Measurements from ENCODE around the gene GMPS.

DNA sequence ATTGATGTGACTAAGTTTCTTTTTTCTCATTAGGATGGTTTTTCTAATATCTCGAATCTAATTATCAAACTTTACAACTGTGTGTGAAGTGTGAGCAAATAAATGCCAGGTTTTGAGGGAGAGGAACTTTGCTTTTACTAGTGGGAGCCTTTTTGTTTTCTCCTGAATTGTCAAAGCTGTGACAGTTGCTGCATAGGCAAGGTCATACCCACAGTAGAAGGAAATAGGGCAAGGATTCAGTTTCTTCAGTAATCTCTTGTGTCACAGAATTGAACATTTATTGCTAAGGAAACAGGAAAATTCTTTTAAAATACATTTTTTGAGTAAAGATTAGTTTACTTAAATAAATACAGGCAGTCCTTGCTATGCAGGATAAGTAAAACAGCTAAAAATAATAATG lies 19.5 kb downstream of the GMPS start:
- no peak for TF ChIP-seq POLR2AphosphoS5 (IDR thresholded peaks at IDR 0.05; ENCODE audit: insufficient read depth in 1 of 2, low read depth in 1 of 2)
- TF ChIP-seq, protein P1, sequence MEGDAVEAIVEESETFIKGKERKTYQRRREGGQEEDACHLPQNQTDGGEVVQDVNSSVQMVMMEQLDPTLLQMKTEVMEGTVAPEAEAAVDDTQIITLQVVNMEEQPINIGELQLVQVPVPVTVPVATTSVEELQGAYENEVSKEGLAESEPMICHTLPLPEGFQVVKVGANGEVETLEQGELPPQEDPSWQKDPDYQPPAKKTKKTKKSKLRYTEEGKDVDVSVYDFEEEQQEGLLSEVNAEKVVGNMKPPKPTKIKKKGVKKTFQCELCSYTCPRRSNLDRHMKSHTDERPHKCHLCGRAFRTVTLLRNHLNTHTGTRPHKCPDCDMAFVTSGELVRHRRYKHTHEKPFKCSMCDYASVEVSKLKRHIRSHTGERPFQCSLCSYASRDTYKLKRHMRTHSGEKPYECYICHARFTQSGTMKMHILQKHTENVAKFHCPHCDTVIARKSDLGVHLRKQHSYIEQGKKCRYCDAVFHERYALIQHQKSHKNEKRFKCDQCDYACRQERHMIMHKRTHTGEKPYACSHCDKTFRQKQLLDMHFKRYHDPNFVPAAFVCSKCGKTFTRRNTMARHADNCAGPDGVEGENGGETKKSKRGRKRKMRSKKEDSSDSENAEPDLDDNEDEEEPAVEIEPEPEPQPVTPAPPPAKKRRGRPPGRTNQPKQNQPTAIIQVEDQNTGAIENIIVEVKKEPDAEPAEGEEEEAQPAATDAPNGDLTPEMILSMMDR (IDR thresholded peaks at IDR 0.05): no peak
- TF ChIP-seq POLR2A (IDR thresholded peaks at IDR 0.05): no peak
